Measurements from ENCODE around the gene TMX3. TPM values are rescaled to one million over a fixed set of nuclear protein-coding genes. Genes with fewer than 3 reads are reported as not detected.

TMX3 gene
- total and polyA plus RNA-seq, 8 donors, result 11.1 to 25.5 (median 15.6) TPM

GRCh38 chr18:68734308-68734707, 19.4 kb upstream of the TMX3 start:
- WGBS, 2 donors, result 45 to 57% methylated on average over 5 of the region's 5 CpGs
- H3K27me3 ChIP-seq, result no peaks in the 10 kb centered on the region
- no peaks in the 10 kb centered on the region for H3K36me3 ChIP-seq
- TF ChIP-seq, protein P1, sequence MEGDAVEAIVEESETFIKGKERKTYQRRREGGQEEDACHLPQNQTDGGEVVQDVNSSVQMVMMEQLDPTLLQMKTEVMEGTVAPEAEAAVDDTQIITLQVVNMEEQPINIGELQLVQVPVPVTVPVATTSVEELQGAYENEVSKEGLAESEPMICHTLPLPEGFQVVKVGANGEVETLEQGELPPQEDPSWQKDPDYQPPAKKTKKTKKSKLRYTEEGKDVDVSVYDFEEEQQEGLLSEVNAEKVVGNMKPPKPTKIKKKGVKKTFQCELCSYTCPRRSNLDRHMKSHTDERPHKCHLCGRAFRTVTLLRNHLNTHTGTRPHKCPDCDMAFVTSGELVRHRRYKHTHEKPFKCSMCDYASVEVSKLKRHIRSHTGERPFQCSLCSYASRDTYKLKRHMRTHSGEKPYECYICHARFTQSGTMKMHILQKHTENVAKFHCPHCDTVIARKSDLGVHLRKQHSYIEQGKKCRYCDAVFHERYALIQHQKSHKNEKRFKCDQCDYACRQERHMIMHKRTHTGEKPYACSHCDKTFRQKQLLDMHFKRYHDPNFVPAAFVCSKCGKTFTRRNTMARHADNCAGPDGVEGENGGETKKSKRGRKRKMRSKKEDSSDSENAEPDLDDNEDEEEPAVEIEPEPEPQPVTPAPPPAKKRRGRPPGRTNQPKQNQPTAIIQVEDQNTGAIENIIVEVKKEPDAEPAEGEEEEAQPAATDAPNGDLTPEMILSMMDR (IDR thresholded peaks at IDR 0.05), result no peak
- no peak for DNase-seq
- FAIRE-seq, result no peak
- H3K27ac ChIP-seq, result no peak overlapping the region
- H3K9me3 ChIP-seq, result no peaks in the 10 kb centered on the region
- intact Hi-C loops (cut with DNase I), result no loop called here
- no peaks in the 10 kb centered on the region for H3K4me1 ChIP-seq
- no peak overlapping the region for H3K4me3 ChIP-seq
- ATAC-seq, result no peak

GRCh38 chr18:68733707-68734106, 18.8 kb upstream of the TMX3 start:
- Histone ChIP-seq H3K27me3 (no peaks in the 10 kb centered on the region), H3K9me3 (no peaks in the 10 kb centered on the region), H3K36me3 (no peaks in the 10 kb centered on the region), H3K4me3 (no peak overlapping the region), H3K4me1 (no peaks in the 10 kb centered on the region), H3K27ac (no peak overlapping the region)
- FAIRE-seq, result no peak
- intact Hi-C loops (cut with DNase I), result no loop called here
- WGBS, 2 donors, result 19 to 27% methylated on average over 6 of the region's 6 CpGs
- DNase-seq, result no peak
- no peak for ATAC-seq
- TF ChIP-seq, protein P1 (IDR thresholded peaks at IDR 0.05), result no peak

GRCh38 chr18:68728081-68728700, 13.3 kb upstream of the TMX3 start:
- TF ChIP-seq, protein P1 (IDR thresholded peaks at IDR 0.05), result no peak
- 44 to 71% methylated on average over 2 of the region's 2 CpGs for WGBS, 2 donors
- FAIRE-seq, result no peak

GRCh38 chr18:68727506-68727905, 12.6 kb upstream of the TMX3 start:
- no peak overlapping the region for H3K4me3 ChIP-seq
- intact Hi-C loops (cut with DNase I), result no loop called here
- no peaks in the 10 kb centered on the region for H3K4me1 ChIP-seq
- H3K27me3 ChIP-seq, result no peaks in the 10 kb centered on the region
- no peak for DNase-seq
- no peak overlapping the region for H3K27ac ChIP-seq
- no peaks in the 10 kb centered on the region for H3K36me3 ChIP-seq
- no peak for ATAC-seq
- FAIRE-seq, result no peak
- TF ChIP-seq, protein P1 (IDR thresholded peaks at IDR 0.05), result no peak
- H3K9me3 ChIP-seq, result no peaks in the 10 kb centered on the region

More at GRCh38 chr18:68728081-68728700, 13.3 kb upstream of the TMX3 start:
- H3K4me3 ChIP-seq, result no peak overlapping the region
- no peaks in the 10 kb centered on the region for H3K27me3 ChIP-seq
- H3K4me1 ChIP-seq, result no peaks in the 10 kb centered on the region
- no peak for ATAC-seq
- no peaks in the 10 kb centered on the region for H3K9me3 ChIP-seq
- no peak for DNase-seq
- no peaks in the 10 kb centered on the region for H3K36me3 ChIP-seq
- H3K27ac ChIP-seq, result no peak overlapping the region
- intact Hi-C loops (cut with DNase I), result no loop called here

GRCh38 chr18:68725346-68725745, 10.4 kb upstream of the TMX3 start:
- FAIRE-seq, result no peak
- WGBS, 2 donors, result 59 to 62% methylated on average over 2 of the region's 2 CpGs
- H3K4me1 ChIP-seq, result no peaks in the 10 kb centered on the region

More at GRCh38 chr18:68725346-68725745, 10.4 kb upstream of the TMX3 start:
- no peak overlapping the region for H3K27ac ChIP-seq
- TF ChIP-seq, protein P1 (IDR thresholded peaks at IDR 0.05), result no peak
- no peak for DNase-seq
- ATAC-seq, result no peak
- H3K4me3 ChIP-seq, result no peak overlapping the region
- H3K27me3 ChIP-seq, result no peaks in the 10 kb centered on the region
- intact Hi-C loops (cut with DNase I), result no loop called here
- H3K36me3 ChIP-seq, result no peaks in the 10 kb centered on the region
- no peaks in the 10 kb centered on the region for H3K9me3 ChIP-seq
